MM.1S (cell line): ENCODE results near the gene TXNIP.
A peak's percentile ranks its signal among the peaks of the same experiment; 100 is the strongest.

Source experiments
- DNase-seq: peaks from one replicate; pipeline ENCODE4 v3.0.0-alpha.2; 2015
- H2AFZ ChIP-seq: fragments of 300-600 bp; sonication (generic); 2 replicates; pipeline ENCODE4 v1.6.0; 2016; ENCODE audit warnings: antibody characterized with exemption, low read length
- H3F3A ChIP-seq: fragments of 300-600 bp; sonication (generic); 2 replicates; pipeline ENCODE4 v1.6.1; 2016; ENCODE audit warnings: mild to moderate bottlenecking, antibody characterized with exemption, low read length, moderate library complexity, mixed read lengths; ENCODE audit not compliant: insufficient read depth
- H3K27ac ChIP-seq: fragments of 300-600 bp; sonication (generic); 2 replicates; pipeline ENCODE4 v1.5.1; 2016; ENCODE audit warnings: mild to moderate bottlenecking, low read length
- H3K27me3 ChIP-seq: fragments of 300-600 bp; sonication (generic); replicated peaks from 2 replicates; pipeline ENCODE4 v1.6.0; 2016; ENCODE audit warnings: low read length; ENCODE audit not compliant: insufficient read depth
- H3K36me3 ChIP-seq: fragments of 300-600 bp; sonication (generic); replicated peaks from 2 replicates; pipeline ENCODE4 v1.6.1; 2016; ENCODE audit warnings: mild to moderate bottlenecking, low read length, mixed read lengths; ENCODE audit not compliant: insufficient read depth
- H3K4me1 ChIP-seq: fragments of 300-600 bp; sonication (generic); 2 replicates; pipeline ENCODE4 v1.6.1; 2016; ENCODE audit warnings: low read length, mixed read lengths
- H3K4me2 ChIP-seq: fragments of 300-600 bp; sonication (generic); 2 replicates; pipeline ENCODE4 v1.6.0; 2016; ENCODE audit warnings: low read depth, low read length
- H3K4me3 ChIP-seq: fragments of 300-600 bp; sonication (generic); 2 replicates; pipeline ENCODE4 v1.5.1; 2016; ENCODE audit warnings: low read length, mixed read lengths
- H3K79me2 ChIP-seq: fragments of 300-600 bp; sonication (generic); 2 replicates; pipeline ENCODE4 v1.6.1; 2016; ENCODE audit warnings: mixed run types, low read length, mixed read lengths
- H3K9ac ChIP-seq: fragments of 300-600 bp; sonication (generic); 2 replicates; pipeline ENCODE4 v1.6.1; 2016; ENCODE audit warnings: low read length, mixed read lengths
- H3K9me2 ChIP-seq: fragments of 300-600 bp; sonication (generic); replicated peaks from 2 replicates; pipeline ENCODE4 v1.6.1; 2016; ENCODE audit warnings: mild to moderate bottlenecking, low read length, mixed read lengths; ENCODE audit not compliant: insufficient read depth
- H3K9me3 ChIP-seq: fragments of 300-600 bp; sonication (generic); replicated peaks from 2 replicates; pipeline ENCODE4 v1.6.1; 2016; ENCODE audit warnings: mild to moderate bottlenecking, low read length, mixed read lengths; ENCODE audit not compliant: insufficient read depth
- H4K20me1 ChIP-seq: fragments of 300-600 bp; sonication (generic); 2 replicates; pipeline ENCODE4 v1.6.1; 2016; ENCODE audit warnings: mild to moderate bottlenecking, low read length, moderate library complexity, mixed read lengths; ENCODE audit not compliant: insufficient read depth
- CTCF ChIP-seq: fragments of 300-600 bp; sonication (generic); IDR thresholded peaks from 2 replicates; pipeline ENCODE4 v1.5.1; 2016; ENCODE audit warnings: antibody characterized with exemption, low read length, mixed read lengths
- EZH2 ChIP-seq: fragments of 300-600 bp; sonication (generic); optimal IDR thresholded peaks from 2 replicates; pipeline ENCODE3; 2017; ENCODE audit warnings: low read depth, mild to moderate bottlenecking, antibody characterized with exemption, low read length, mixed read lengths
- EZH2phosphoT487 ChIP-seq: fragments of 300-600 bp; sonication (generic); IDR thresholded peaks from 2 replicates; pipeline ENCODE4 v1.6.1; 2018; ENCODE audit warnings: antibody characterized with exemption, low read length

The TXNIP gene

GRCh38 chr1:145958734-145959133 is 37.6 kb downstream of the TXNIP start:
- no peak overlapping the region for H2AFZ ChIP-seq
- H3K36me3 ChIP-seq: no peaks in the 10 kb centered on the region
- peaks cover 15% of the 10 kb centered on the region; the same call in 1 of the 2 replicates for H3F3A ChIP-seq
- peaks cover 62% of the 10 kb centered on the region for H3K27me3 ChIP-seq
- H3K9ac ChIP-seq: no peak overlapping the region
- TF ChIP-seq EZH2phosphoT487 (no peak), CTCF (no peak), EZH2 (no peak)
- no peak overlapping the region for H3K27ac ChIP-seq
- no peaks in the 10 kb centered on the region for H3K9me3 ChIP-seq
- H3K79me2 ChIP-seq: no peaks in the 10 kb centered on the region
- H3K4me3 ChIP-seq: no peak overlapping the region
- no peaks in the 10 kb centered on the region for H4K20me1 ChIP-seq
- peak overlapping the region; percentile 78; the same call in 1 of the 2 replicates for H3K4me2 ChIP-seq
- H3K4me1 ChIP-seq: peaks cover 42% of the 10 kb centered on the region
- DNase-seq: no peak
- H3K9me2 ChIP-seq: no peaks in the 10 kb centered on the region

GRCh38 chr1:145957443-145958319 is 38.7 kb downstream of the TXNIP start, which contains the start of gene LIX1L:
Gene LIX1L, minus strand, starts transcription at chr1:145958017. Its CDS starts 90 bp downstream, at chr1:145957927.
- H3K27ac ChIP-seq: no peak within 1 kb of the TSS
- peak within 1 kb of the TSS; percentile 76 for H2AFZ ChIP-seq
- TF ChIP-seq EZH2phosphoT487 (no peak), CTCF (no peak), EZH2 (no peak)
- H3F3A ChIP-seq: peaks cover 9% of the 10 kb centered on the region; the same call in 1 of the 2 replicates
- H3K4me2 ChIP-seq: peak within 1 kb of the TSS; percentile 78
- peak within 1 kb of the TSS; percentile 63 for H3K4me3 ChIP-seq
- no peaks in the 10 kb centered on the region for H3K9me2 ChIP-seq
- H3K27me3 ChIP-seq: peaks cover 51% of the 10 kb centered on the region
- no peaks in the 10 kb centered on the region for H3K36me3 ChIP-seq
- DNase-seq: peak; percentile 99
- H3K9me3 ChIP-seq: no peaks in the 10 kb centered on the region
- H3K4me1 ChIP-seq: peaks cover 33% of the 10 kb centered on the region
- no peaks in the 10 kb centered on the region for H4K20me1 ChIP-seq
- peak within 1 kb of the TSS; percentile 20; the same call in 1 of the 2 replicates for H3K9ac ChIP-seq
- no peaks in the 10 kb centered on the region for H3K79me2 ChIP-seq

- peak overlapping the region; percentile 63 for H3K4me3 ChIP-seq
- H3K27ac ChIP-seq: no peak overlapping the region
- H4K20me1 ChIP-seq: no peaks in the 10 kb centered on the region
- H3F3A ChIP-seq: peaks cover 9% of the 10 kb centered on the region; the same call in 1 of the 2 replicates
- H3K4me2 ChIP-seq: peak overlapping the region; percentile 78
- no peaks in the 10 kb centered on the region for H3K79me2 ChIP-seq
- peak overlapping the region; percentile 20; the same call in 1 of the 2 replicates for H3K9ac ChIP-seq
- no peak for DNase-seq
- H3K9me3 ChIP-seq: no peaks in the 10 kb centered on the region
- H3K27me3 ChIP-seq: peaks cover 45% of the 10 kb centered on the region
- TF ChIP-seq EZH2phosphoT487: no peak
- H3K4me1 ChIP-seq: peaks cover 29% of the 10 kb centered on the region
- H3K36me3 ChIP-seq: no peaks in the 10 kb centered on the region
- peak overlapping the region; percentile 76 for H2AFZ ChIP-seq
- no peaks in the 10 kb centered on the region for H3K9me2 ChIP-seq
These were observed 39.5 kb downstream of the TXNIP start for GRCh38 chr1:145956781-145957442.
